ENCODE results near the gene SNHG17.
"Not testable (repeated sequence)": the region's sequence is repeated elsewhere in the genome, so short reads cannot be mapped to it uniquely, and the experiment has no call there.

SNHG17 gene

GRCh38 chr20:38460631-38461030 lies 25.5 kb upstream of the SNHG17 start:
- not testable (repeated sequence) for H3K9ac ChIP-seq (ENCODE audit: low read length); H3K4me3 ChIP-seq (ENCODE audit: low read length); H3K9me3 ChIP-seq (ENCODE audit: control insufficient read depth, low read depth, low read length); H3K4me1 ChIP-seq (ENCODE audit: control insufficient read depth, low read depth, low read length); H3K27me3 ChIP-seq (ENCODE audit: control insufficient read depth, insufficient read depth, low read length); H3K27ac ChIP-seq (ENCODE audit: low read length); H3K36me3 ChIP-seq (ENCODE audit: control insufficient read depth, low read depth, low read length)

DNA sequence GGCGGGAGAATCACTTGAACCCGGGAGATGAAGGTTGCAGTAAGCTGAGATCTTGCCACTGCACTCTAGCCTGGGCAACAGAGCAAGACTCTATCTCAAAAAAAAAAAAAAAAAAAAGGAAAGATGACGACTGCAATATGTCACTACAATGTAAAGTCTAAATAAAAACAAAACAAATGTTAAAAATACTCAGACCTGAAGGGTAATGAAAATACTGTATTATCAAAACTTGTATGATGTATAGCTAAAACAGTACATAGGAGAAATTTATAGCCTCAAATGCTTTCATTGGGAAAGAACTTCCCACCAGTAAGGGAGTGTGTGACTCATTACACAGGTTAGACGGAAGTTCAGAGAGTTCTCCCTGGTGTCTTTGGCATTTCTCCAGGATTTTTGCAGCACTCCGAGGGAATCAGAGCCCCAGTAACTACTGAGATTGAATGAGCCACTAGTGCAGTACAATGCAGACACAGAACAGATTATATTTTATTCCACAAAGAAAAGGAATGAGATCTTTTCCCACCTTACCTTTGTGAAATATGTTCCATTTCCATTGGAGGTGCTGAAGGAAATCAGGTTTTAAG lies 25.0 kb upstream of the SNHG17 start:
- no peaks in the 10 kb centered on the region for H3K27me3 ChIP-seq (ENCODE audit: control insufficient read depth, insufficient read depth, low read length)
- no peaks in the 10 kb centered on the region for H3K36me3 ChIP-seq (ENCODE audit: control insufficient read depth, low read depth, low read length)
- H3K4me1 ChIP-seq (ENCODE audit: control insufficient read depth, low read depth, low read length) = no peaks in the 10 kb centered on the region
- H3K27ac ChIP-seq (ENCODE audit: low read length) = no peak overlapping the region
- no peak overlapping the region for H3K4me3 ChIP-seq (ENCODE audit: low read length)
- no peaks in the 10 kb centered on the region for H3K9me3 ChIP-seq (ENCODE audit: control insufficient read depth, low read depth, low read length)
- no peak overlapping the region for H3K9ac ChIP-seq (ENCODE audit: low read length)

GRCh38 chr20:38458314-38458713 lies 23.2 kb upstream of the SNHG17 start:
- Histone ChIP-seq H3K27me3 (ENCODE audit: control insufficient read depth, insufficient read depth, low read length) (no peaks in the 10 kb centered on the region), H3K9me3 (ENCODE audit: control insufficient read depth, low read depth, low read length) (no peaks in the 10 kb centered on the region), H3K36me3 (ENCODE audit: control insufficient read depth, low read depth, low read length) (no peaks in the 10 kb centered on the region), H3K27ac (ENCODE audit: low read length) (no peak overlapping the region), H3K9ac (ENCODE audit: low read length) (no peak overlapping the region), H3K4me3 (ENCODE audit: low read length) (no peak overlapping the region), H3K4me1 (ENCODE audit: control insufficient read depth, low read depth, low read length) (no peaks in the 10 kb centered on the region)

DNA sequence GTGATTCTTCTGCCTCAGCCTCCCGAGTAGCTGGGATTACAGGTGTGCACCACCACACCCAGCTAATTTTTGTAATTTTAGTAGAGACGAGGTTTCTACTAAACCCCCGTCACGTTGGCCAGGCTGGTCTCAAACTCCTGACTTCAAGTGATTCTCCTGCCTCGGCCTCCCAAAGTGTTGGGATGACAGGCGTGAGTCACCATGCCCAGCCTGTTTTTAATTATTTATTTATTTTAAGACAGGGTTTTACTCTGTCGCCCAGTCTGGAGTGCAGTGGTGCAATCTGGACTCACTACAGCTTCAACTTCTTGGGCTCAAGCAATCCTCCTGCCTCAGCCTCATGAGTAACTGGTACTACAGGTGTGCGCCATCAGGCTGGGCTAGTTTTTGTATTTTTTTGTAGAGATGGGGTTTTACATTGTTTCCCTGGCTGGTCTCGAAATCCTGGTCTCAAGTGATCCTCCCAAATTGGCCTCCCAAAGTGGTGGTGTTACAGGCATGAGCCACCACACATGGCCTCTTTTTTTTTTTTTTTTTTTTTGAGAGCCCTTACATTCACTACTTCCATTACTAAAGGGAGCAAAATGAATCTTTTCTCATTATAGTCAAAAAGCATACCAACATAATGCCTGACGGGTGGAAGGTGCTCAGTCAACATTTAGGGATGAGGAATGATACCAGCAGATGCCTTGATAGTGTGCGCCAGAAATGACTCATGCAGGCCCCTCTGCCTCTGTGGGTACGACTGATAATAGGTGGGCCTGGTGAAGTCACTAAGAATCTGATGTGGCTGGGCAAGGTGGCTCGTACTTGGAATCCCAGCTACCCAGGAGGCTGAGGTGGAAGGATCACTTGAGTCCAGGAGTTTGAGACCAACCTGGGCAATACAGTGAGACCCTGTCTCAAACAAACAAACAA lies 19.7 kb upstream of the SNHG17 start:
- no peaks in the 10 kb centered on the region for H3K4me1 ChIP-seq (ENCODE audit: control insufficient read depth, low read depth, low read length)
- no peak overlapping the region for H3K9ac ChIP-seq (ENCODE audit: low read length)
- peaks cover 13% of the 10 kb centered on the region for H3K36me3 ChIP-seq (ENCODE audit: control insufficient read depth, low read depth, low read length)
- H3K9me3 ChIP-seq (ENCODE audit: control insufficient read depth, low read depth, low read length) = no peaks in the 10 kb centered on the region
- no peaks in the 10 kb centered on the region for H3K27me3 ChIP-seq (ENCODE audit: control insufficient read depth, insufficient read depth, low read length)
- H3K27ac ChIP-seq (ENCODE audit: low read length) = no peak overlapping the region
- H3K4me3 ChIP-seq (ENCODE audit: low read length) = no peak overlapping the region

- no peaks in the 10 kb centered on the region for H3K4me1 ChIP-seq (ENCODE audit: control insufficient read depth, low read depth, low read length)
- H3K27me3 ChIP-seq (ENCODE audit: control insufficient read depth, insufficient read depth, low read length) = no peaks in the 10 kb centered on the region
- H3K27ac ChIP-seq (ENCODE audit: low read length) = no peak overlapping the region
- no peak overlapping the region for H3K4me3 ChIP-seq (ENCODE audit: low read length)
- no peak overlapping the region for H3K9ac ChIP-seq (ENCODE audit: low read length)
- H3K36me3 ChIP-seq (ENCODE audit: control insufficient read depth, low read depth, low read length) = peaks cover 19% of the 10 kb centered on the region
- no peaks in the 10 kb centered on the region for H3K9me3 ChIP-seq (ENCODE audit: control insufficient read depth, low read depth, low read length)
Measured at GRCh38 chr20:38453941-38454340, 18.8 kb upstream of the SNHG17 start.

DNA sequence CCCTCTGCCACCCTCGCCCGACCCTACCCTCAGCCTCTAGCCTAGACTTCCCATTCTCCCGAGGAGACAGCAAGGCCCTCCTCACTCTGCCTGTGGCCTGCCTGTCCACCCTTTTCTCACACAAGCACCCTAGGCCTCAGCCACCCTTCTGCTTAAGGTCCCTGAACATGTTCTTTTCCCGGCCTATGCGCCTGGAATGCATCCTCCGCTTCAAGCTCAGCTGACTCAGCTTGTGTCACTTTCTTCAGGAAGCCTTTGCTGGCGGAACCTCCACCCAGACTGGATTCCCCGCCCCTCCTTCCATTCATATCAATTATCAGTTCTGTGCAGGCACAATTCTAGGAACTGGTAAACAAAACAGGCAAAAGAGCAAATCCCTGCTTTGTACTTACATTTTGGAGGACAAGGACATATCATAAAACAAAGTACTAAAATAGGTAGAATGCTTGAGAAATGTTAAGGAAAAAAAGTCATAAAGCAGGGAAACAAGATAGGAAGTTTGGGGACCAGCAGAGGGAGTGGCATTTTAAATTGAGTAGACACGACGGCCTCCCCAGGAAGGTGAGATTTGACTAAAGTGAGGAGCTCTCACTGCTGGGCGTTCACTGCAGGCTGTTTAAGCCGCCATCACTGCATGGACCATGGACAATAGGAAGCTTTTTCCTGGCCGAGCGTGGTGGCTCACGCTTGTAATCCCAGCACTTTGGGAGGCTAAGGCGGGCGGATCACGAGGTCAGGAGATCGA lies 17.9 kb upstream of the SNHG17 start:
- H3K36me3 ChIP-seq (ENCODE audit: control insufficient read depth, low read depth, low read length) = peaks cover 20% of the 10 kb centered on the region
- H3K9ac ChIP-seq (ENCODE audit: low read length) = no peak overlapping the region
- H3K4me1 ChIP-seq (ENCODE audit: control insufficient read depth, low read depth, low read length) = no peaks in the 10 kb centered on the region

DNA sequence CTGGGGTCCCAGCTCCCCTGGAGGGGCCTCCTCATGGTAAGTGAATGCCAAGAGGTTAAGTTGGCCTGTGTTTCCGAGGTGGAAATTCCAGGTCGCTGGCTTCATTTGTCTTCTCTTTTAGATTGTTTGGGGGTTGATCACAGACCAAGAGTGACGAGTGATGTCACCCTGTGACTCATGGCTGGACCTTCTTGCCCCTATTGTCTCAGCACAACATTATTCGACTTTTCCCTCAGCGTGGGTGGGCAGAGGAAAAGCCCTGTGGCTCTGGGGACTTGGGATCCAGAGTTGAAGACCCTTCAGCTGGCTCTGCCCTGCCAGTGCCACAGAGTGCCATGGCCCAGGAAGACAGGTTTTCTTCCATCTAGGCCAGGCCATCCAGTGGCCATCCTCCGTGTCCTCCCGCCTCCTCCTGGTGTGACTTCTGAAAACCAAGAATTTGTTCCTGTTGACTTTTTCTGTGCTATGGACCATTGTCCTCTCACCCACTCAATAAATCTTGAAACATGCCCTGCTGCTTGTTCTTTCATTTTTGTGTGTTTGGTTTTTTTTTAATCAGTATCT lies 15.4 kb upstream of the SNHG17 start:
- H3K9ac ChIP-seq (ENCODE audit: low read length) = no peak overlapping the region
- H3K36me3 ChIP-seq (ENCODE audit: control insufficient read depth, low read depth, low read length) = peaks cover 20% of the 10 kb centered on the region
- no peaks in the 10 kb centered on the region for H3K9me3 ChIP-seq (ENCODE audit: control insufficient read depth, low read depth, low read length)
- no peak overlapping the region for H3K27ac ChIP-seq (ENCODE audit: low read length)
- no peaks in the 10 kb centered on the region for H3K4me1 ChIP-seq (ENCODE audit: control insufficient read depth, low read depth, low read length)
- H3K27me3 ChIP-seq (ENCODE audit: control insufficient read depth, insufficient read depth, low read length) = no peaks in the 10 kb centered on the region
- no peak overlapping the region for H3K4me3 ChIP-seq (ENCODE audit: low read length)

More for the DNA sequence above, 17.9 kb upstream of the SNHG17 start:
- H3K27me3 ChIP-seq (ENCODE audit: control insufficient read depth, insufficient read depth, low read length) = no peaks in the 10 kb centered on the region
- H3K4me3 ChIP-seq (ENCODE audit: low read length) = no peak overlapping the region
- no peaks in the 10 kb centered on the region for H3K9me3 ChIP-seq (ENCODE audit: control insufficient read depth, low read depth, low read length)
- H3K27ac ChIP-seq (ENCODE audit: low read length) = no peak overlapping the region

GRCh38 chr20:38449046-38449445 lies 13.9 kb upstream of the SNHG17 start:
- Histone ChIP-seq H3K4me1 (ENCODE audit: control insufficient read depth, low read depth, low read length) (no peaks in the 10 kb centered on the region), H3K27ac (ENCODE audit: low read length) (no peak overlapping the region), H3K9ac (ENCODE audit: low read length) (no peak overlapping the region), H3K27me3 (ENCODE audit: control insufficient read depth, insufficient read depth, low read length) (no peaks in the 10 kb centered on the region), H3K36me3 (ENCODE audit: control insufficient read depth, low read depth, low read length) (peaks cover 20% of the 10 kb centered on the region), H3K4me3 (ENCODE audit: low read length) (no peak overlapping the region), H3K9me3 (ENCODE audit: control insufficient read depth, low read depth, low read length) (no peaks in the 10 kb centered on the region)

- no peak overlapping the region for H3K27ac ChIP-seq (ENCODE audit: low read length)
- H3K4me3 ChIP-seq (ENCODE audit: low read length) = peak overlapping the region; percentile 82
- H3K27me3 ChIP-seq (ENCODE audit: control insufficient read depth, insufficient read depth, low read length) = no peaks in the 10 kb centered on the region
- H3K9me3 ChIP-seq (ENCODE audit: control insufficient read depth, low read depth, low read length) = no peaks in the 10 kb centered on the region
- H3K36me3 ChIP-seq (ENCODE audit: control insufficient read depth, low read depth, low read length) = peaks cover 20% of the 10 kb centered on the region
- no peaks in the 10 kb centered on the region for H3K4me1 ChIP-seq (ENCODE audit: control insufficient read depth, low read depth, low read length)
- H3K9ac ChIP-seq (ENCODE audit: low read length) = no peak overlapping the region
Measured at GRCh38 chr20:38447931-38448675, 13.0 kb upstream of the SNHG17 start.

DNA sequence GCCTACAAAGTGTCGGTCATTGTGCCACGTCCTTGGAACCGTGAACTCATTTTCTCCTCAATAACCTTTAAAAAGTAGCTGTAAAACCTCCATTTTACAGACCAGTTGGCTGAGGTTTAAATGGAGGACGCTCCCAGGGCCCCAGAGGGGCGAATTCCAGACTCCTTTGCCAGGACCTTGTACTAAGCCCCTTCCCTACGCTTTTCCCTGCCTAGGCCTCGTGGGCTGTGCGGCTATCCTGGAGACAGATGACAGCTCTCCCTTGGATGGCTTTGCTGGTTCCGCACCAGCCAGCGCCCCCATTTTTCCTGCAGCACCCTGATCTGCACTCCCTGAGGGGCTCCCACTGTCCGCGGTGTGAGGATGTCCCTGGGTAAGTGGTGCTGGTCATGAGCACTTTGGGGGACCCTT lies 12.1 kb upstream of the SNHG17 start:
- no peaks in the 10 kb centered on the region for H3K4me1 ChIP-seq (ENCODE audit: control insufficient read depth, low read depth, low read length)
- peak overlapping the region; percentile 85 for H3K9ac ChIP-seq (ENCODE audit: low read length)
- peaks cover 20% of the 10 kb centered on the region for H3K36me3 ChIP-seq (ENCODE audit: control insufficient read depth, low read depth, low read length)
- peak overlapping the region; percentile 82 for H3K4me3 ChIP-seq (ENCODE audit: low read length)
- H3K27me3 ChIP-seq (ENCODE audit: control insufficient read depth, insufficient read depth, low read length) = no peaks in the 10 kb centered on the region
- H3K27ac ChIP-seq (ENCODE audit: low read length) = no peak overlapping the region
- H3K9me3 ChIP-seq (ENCODE audit: control insufficient read depth, low read depth, low read length) = no peaks in the 10 kb centered on the region
